HuH-7.5 (cell line): Measurements from ENCODE around the gene TTC7B.
A peak's percentile ranks its signal among the peaks of the same experiment; 100 is the strongest.

Source experiments
- DNase-seq: peaks from one replicate; pipeline ENCODE4 v3.0.0; 2011; ENCODE audit warnings: low spot score

TTC7B gene

GRCh38 chr14:90775441-90775840 is 40.8 kb downstream of the TTC7B start:
- no peak for DNase-seq

- DNase-seq = no peak
Observed at GRCh38 chr14:90774316-90774715, 41.9 kb downstream of the TTC7B start.

GRCh38 chr14:90773705-90774104 is 42.5 kb downstream of the TTC7B start:
- DNase-seq = no peak

- DNase-seq = no peak
Observed at GRCh38 chr14:90773196-90773486, 43.1 kb downstream of the TTC7B start.

- no peak for DNase-seq
Observed at GRCh38 chr14:90767899-90768298, 48.3 kb downstream of the TTC7B start.

GRCh38 chr14:90760591-90761316 is 55.5 kb downstream of the TTC7B start:
- DNase-seq = peak; percentile 33

- no peak for DNase-seq
Observed at GRCh38 chr14:90760078-90760444, 56.2 kb downstream of the TTC7B start.

- no peak for DNase-seq
Observed at GRCh38 chr14:90759370-90760077, 56.7 kb downstream of the TTC7B start.

- DNase-seq = no peak
Observed at GRCh38 chr14:90758959-90759358, 57.3 kb downstream of the TTC7B start.

GRCh38 chr14:90758028-90758889 is 58.0 kb downstream of the TTC7B start:
- peak; percentile 83 for DNase-seq

GRCh38 chr14:90757452-90757851 is 58.8 kb downstream of the TTC7B start:
- DNase-seq = no peak

GRCh38 chr14:90756755-90757345 is 59.4 kb downstream of the TTC7B start:
- no peak for DNase-seq

- no peak for DNase-seq
Observed at GRCh38 chr14:90755661-90756304, 60.4 kb downstream of the TTC7B start.

GRCh38 chr14:90753456-90754005 is 62.7 kb downstream of the TTC7B start:
- DNase-seq = no peak

GRCh38 chr14:90750701-90751100 is 65.5 kb downstream of the TTC7B start:
- DNase-seq = no peak

GRCh38 chr14:90750191-90750590 is 66.0 kb downstream of the TTC7B start:
- no peak for DNase-seq

GRCh38 chr14:90747909-90748308 is 68.3 kb downstream of the TTC7B start:
- DNase-seq = no peak

GRCh38 chr14:90743826-90744225 is 72.4 kb downstream of the TTC7B start:
- DNase-seq = no peak

GRCh38 chr14:90743425-90743824 is 72.8 kb downstream of the TTC7B start:
- DNase-seq = no peak

- no peak for DNase-seq
Observed at GRCh38 chr14:90742729-90743128, 73.5 kb downstream of the TTC7B start.

- DNase-seq = no peak
Observed at GRCh38 chr14:90742252-90742651, 74.0 kb downstream of the TTC7B start.

- DNase-seq = no peak
Observed at GRCh38 chr14:90741682-90741946, 74.6 kb downstream of the TTC7B start.
